Retinal pigment epithelial cell (primary cell): Measurements from ENCODE around the gene BATF3.

Source experiments
- DNase-seq: peaks from one replicate; pipeline ENCODE4 v3.0.0-alpha.2; 2010; ENCODE audit warnings: low read depth
- H3K4me3 ChIP-seq: 2 replicates; pipeline ENCODE4 v1.5.1; 2011; ENCODE audit warnings: mild to moderate bottlenecking, low read length, control low read depth, moderate library complexity
- TF ChIP-seq, protein P1 (sequence below): conservative IDR thresholded peaks from 2 replicates; pipeline ENCODE4 v1.5.1; 2011; ENCODE audit warnings: low read depth, low read length, control low read depth, inconsistent platforms

BATF3 gene

GRCh38 chr1:212688341-212689047 is 11.1 kb downstream of the BATF3 start:
- DNase-seq, result no peak
- H3K4me3 ChIP-seq, result no peak overlapping the region
- TF ChIP-seq, protein P1, sequence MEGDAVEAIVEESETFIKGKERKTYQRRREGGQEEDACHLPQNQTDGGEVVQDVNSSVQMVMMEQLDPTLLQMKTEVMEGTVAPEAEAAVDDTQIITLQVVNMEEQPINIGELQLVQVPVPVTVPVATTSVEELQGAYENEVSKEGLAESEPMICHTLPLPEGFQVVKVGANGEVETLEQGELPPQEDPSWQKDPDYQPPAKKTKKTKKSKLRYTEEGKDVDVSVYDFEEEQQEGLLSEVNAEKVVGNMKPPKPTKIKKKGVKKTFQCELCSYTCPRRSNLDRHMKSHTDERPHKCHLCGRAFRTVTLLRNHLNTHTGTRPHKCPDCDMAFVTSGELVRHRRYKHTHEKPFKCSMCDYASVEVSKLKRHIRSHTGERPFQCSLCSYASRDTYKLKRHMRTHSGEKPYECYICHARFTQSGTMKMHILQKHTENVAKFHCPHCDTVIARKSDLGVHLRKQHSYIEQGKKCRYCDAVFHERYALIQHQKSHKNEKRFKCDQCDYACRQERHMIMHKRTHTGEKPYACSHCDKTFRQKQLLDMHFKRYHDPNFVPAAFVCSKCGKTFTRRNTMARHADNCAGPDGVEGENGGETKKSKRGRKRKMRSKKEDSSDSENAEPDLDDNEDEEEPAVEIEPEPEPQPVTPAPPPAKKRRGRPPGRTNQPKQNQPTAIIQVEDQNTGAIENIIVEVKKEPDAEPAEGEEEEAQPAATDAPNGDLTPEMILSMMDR, result no peak

DNA sequence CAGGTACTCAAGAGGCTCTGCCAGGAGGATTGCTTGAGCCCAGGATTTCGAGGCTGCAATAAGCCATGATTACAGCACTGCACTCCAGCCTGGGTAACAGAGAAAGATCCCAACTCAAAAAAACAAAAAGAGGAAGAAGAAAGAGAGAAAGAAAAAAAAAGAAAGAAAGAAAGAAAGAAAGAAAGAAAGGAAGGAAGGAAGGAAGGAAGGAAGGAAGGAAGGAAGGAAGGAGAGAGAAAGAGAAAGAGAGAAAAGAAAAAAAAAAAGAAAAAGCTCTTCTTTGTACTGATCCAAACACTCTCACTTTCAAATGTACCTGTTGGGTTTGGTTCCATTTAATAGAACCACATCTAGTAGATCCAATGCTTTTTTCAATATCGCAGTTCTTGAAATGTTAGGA is 11.8 kb downstream of the BATF3 start:
- TF ChIP-seq, protein P1, result no peak
- no peak overlapping the region for H3K4me3 ChIP-seq
- no peak for DNase-seq

- H3K4me3 ChIP-seq, result no peak overlapping the region
- DNase-seq, result no peak
- TF ChIP-seq, protein P1, result no peak
Measured at GRCh38 chr1:212686591-212686990, 13.0 kb downstream of the BATF3 start.

GRCh38 chr1:212686069-212686468 is 13.6 kb downstream of the BATF3 start:
- no peak for DNase-seq
- no peak overlapping the region for H3K4me3 ChIP-seq
- TF ChIP-seq, protein P1, result no peak

GRCh38 chr1:212685429-212685828 is 14.2 kb downstream of the BATF3 start:
- no peak overlapping the region for H3K4me3 ChIP-seq
- TF ChIP-seq, protein P1, result no peak

DNA sequence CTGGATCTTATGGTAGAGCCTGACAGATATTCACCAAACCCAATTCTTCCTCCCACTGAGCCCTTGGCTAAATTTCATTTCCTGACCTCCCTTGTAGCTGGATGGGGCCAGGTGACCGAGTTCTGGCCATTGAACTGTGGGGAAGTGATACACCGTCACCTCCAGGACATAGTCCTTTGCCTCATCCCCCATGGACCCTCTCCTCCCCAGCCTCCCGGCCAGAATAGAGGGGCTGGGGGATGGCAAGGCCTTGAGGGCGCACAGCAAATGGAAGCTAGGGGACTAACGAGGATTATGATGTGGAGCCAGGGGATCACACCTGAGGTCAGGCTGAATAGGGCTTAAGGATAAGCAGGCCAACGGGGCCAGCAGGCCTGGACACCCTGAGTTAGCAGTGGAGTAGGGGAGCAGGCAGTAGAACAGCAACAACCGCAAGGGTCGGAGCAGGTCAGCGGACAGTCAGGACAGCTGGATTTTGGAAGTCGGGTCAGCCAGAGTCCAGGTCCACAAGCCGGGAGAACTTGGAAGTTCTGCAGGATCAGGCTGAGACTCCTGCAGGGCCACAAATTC is 15.0 kb downstream of the BATF3 start:
- no peak for DNase-seq
- TF ChIP-seq, protein P1, result no peak

More at GRCh38 chr1:212685429-212685828, 14.2 kb downstream of the BATF3 start:
- DNase-seq, result no peak

DNA sequence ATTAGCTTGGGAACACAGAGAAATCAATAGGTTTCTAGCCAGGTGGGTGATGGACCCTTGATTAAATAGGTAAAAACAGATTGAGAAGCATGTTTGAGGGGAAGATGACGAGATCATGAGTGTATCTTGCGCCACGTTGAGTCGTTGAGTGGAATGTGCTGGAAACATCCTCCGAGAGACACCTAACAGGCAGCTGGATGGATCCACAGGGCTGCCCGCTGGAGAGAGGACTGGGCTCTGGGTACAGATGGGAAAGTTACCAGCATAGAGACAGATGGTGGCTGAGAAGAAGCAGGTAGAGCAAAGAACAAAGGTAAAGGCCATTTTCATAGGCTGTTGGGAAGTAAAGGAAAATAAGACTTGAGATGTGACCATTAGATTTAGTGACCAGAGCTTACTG is 15.6 kb downstream of the BATF3 start:
- DNase-seq, result no peak
- H3K4me3 ChIP-seq, result no peak overlapping the region
- TF ChIP-seq, protein P1, result no peak

More for the DNA sequence above, 15.0 kb downstream of the BATF3 start:
- H3K4me3 ChIP-seq, result no peak overlapping the region
